GM21360 (cell line): Measurements from ENCODE around the gene MCM3.

Experiments used
- ATAC-seq: cut with Tn5 transposase; IDR thresholded peaks from one replicate; pipeline ENCODE4 v1.9.1; 2021; ENCODE audit warnings: mild to moderate bottlenecking, moderate library complexity; ENCODE audit not compliant: unreplicated experiment

Gene MCM3

DNA sequence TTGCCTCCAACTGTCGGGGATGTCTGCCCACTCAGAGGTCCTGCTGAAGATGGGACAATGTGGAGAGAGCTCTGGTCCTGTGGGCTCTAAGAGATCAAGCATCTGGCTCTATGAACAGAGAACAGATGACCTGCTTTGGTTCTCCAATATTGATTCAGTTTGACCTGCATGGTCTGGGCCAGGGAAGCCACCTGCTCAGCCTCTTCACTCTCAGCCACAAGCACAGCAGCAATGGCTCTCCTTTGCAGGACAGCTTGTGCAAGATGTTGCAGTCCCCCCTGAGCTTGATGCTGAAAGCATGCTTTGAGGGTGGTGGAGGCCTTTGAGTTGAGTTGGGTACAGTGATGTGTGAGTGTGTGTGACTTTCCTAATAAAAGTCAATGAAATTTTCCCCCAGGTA, 18.6 kb upstream of the MCM3 start:
- ATAC-seq: no peak

DNA sequence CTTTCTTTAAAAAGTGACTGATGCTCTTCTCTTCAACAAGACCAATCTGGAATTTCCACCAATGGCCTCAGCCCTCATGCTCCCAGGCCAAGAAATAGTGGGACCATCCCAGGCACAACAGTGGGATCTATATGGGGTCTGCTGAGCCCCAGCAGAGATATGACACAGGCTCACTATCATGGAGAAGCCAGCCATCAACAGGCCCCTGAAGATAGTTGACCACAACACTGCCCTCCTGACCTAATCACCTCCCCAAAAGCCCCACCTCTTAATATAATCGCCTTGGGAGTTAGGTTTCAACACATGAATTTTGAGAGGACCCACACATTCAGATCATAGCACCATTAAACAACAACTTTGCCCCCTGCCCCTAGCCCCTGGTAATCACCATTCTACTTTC, 16.8 kb upstream of the MCM3 start:
- no peak for ATAC-seq

DNA sequence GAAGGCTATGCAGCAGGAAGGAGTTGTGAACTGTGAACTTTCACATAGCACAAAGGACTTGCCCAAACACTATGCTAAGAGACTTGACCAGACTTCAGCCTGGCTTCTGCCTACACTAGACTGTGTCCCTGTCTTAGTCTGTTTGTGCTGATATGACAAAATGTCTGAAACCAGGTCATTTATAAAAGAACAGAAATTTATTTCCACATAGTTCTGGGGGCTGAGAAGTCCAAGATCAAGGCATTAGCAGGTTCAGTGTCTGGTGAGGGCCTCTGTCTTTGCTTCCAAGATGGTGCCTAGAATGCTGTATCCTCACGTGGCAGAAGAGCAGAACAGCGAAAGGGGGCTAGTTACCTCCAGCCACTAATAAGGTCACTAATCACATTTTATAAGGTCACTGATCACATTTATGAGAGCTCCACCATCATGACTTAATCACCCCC, 16.0 kb upstream of the MCM3 start:
- ATAC-seq: no peak

DNA sequence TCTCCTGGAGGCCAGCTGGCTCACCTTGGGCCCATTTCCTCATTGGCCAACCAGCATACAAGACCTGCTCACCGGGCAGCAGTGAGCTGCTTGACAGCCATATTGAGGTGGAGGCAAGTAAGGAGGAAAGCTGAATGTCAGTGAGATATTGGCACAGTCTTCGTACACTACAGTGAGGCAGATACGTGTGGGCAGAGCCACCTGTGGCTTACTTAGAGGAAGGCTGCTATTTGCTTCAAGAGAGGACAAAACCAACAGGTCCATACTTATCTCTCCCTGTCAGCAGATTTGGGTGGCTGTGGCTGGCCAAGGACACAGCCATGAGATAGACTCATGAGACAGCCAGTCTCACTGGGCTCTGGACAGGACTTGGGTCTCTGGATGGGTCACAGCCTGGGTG, 15.1 kb upstream of the MCM3 start:
- no peak for ATAC-seq

DNA sequence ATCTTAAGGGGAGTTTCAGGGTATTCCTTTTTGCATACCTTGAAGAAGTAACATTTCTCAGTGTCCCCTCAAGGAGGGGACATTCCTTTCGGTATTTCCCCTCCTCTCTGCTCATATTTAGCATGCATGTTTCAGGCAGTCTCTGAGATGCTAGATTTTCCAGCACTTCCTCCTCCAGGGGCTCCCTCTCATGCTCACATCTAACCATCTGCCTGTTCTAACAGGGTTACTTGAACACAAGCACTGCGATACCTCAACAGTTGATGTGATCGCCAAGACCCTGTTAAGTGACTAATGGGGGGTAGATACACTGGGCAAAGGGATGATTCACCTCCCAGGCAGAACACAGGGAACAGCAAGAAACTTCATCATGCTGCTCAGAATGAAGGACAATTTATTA, 12.9 kb upstream of the MCM3 start:
- peak; percentile 41 for ATAC-seq

DNA sequence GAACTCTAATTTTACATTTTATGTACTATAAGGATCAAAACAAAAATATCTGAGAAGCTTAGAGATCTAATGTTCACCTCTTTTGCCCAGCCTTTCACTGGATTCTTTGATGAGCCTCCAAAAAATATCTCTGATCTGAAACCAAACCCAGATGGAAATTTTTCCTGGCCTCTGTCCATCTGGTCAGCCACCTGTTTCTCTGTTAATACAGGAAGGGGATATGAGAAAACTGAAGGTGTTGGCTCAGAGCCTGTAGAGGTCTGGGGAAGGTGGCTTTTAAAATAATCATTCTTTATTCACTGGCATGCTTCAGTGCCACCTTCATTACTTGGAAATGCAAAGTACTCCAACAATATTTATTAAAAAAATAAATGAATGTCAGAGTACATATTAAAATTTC, 8.5 kb upstream of the MCM3 start:
- no peak for ATAC-seq

DNA sequence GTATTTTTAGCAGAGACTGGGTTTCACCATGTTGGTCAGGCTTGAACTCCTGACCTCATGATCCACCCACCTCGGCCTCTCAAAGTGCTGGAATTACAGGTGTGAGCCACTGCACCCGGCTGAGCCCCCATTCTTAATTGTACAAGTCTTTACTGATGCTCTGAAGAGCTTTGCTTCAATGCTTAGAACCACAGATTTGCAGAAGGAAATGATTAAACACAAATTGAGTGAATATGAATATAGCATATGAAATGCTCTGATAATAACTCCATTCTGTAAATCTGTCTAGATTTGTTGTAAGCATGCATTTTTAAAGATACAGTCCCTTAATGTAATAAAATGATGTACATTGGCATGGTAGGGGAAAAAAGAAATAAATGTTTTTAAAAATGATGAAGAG, 4.3 kb upstream of the MCM3 start:
- no peak for ATAC-seq

DNA sequence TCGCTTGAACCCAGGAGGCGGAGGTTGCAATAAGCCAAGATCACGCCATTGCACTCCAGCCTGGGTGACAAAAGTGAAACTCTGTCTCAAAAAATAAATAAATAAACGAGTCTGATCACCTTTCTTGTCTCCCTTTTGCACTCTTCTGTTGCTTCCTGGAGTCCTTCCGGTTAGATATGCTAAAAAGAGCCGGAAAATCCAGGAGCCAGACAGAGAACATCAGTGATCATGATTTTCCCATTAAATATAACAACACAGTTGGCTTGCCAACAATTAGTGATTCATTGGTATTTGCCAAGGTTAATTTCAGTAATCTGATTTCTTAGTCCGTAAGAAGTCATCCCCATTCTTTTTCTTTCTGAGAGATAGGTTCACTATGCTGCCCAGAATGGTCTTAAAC, 3.7 kb upstream of the MCM3 start:
- ATAC-seq: no peak

DNA sequence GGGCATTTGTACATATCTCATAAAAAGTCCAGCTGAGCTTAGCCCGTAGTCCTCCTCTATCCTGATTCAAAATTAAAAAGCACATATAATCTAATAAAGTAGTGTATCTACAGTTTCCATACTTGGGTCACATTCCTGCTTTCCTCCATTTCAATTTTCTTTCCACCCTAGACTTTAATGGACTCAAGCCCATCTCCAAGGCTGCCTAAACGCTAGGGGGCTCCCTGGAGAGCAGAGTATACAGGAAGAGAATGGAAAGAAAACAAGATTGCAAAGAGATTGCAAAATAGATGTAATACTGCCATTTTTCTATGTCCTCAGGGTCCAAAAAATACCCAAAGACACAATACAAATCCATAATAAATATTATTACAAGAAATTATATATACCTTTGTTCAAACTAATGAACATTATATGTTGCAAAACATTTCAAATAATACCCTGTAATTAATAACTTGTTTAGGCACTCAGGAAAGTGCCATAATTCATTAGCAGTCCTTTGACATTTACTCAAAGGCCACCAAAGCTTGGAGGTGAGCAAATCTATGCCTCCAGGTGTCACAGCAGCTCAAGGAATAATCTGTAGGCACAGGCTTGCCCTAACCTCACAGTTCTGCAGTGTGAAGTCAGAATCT, 2.4 kb upstream of the MCM3 start:
- ATAC-seq: no peak

DNA sequence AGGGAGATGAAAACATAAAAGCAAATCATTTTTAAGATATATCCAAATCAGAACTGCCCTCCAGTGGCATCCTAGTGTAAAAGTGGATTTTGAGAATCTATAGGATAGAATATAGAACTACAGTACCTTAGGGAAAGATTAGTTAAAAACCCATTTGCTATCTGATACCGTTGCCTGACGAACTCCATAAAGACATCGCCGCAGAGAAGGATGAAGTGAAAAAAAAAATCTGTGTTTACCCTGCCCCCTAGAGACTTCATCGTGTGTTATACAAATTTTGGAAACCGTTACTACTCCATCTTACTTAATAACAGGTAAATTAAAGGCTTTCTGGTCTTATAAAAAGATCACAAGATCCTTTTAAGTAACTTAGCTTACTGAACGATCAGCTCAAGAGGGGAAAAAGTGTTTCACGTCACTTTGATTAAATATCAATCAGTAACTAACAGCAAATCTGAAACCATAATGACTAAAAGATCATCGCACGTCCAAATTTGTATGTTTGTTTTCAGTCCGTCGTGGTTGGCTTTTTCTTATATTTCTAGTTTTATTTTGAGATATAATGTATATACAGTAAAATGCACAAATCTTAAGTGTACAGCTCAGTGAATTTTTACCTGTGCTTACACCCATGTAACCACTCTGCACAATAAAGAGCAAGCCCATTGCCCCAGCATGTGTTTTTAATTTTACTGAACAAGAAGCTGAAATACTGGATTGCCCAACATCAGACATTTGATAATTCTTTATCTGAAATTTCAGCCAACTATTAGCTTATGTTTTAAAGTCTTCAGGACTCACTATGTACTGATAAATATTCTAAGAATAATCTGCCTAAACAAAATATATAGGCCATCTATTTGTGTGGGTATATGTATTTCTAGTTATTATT, 881 bp upstream of the MCM3 start:
- ATAC-seq: no peak

DNA sequence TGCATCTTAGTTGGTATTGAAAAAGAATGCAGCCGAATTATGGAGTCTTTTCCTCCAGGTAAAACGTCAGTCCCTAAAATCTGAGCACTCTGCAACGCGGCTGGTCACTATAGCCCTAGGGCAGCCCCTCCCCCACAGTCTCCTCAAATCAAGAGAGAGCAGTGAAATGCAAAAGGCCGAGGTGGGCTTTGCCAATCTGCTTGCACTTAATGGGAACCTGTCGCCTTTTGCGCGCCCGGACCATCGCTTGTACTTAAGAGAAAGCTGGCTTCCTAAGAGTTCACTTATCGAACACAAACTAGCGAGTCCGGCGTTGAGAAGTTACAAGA, 447 bp downstream of the MCM3 start:
- no peak for ATAC-seq

DNA sequence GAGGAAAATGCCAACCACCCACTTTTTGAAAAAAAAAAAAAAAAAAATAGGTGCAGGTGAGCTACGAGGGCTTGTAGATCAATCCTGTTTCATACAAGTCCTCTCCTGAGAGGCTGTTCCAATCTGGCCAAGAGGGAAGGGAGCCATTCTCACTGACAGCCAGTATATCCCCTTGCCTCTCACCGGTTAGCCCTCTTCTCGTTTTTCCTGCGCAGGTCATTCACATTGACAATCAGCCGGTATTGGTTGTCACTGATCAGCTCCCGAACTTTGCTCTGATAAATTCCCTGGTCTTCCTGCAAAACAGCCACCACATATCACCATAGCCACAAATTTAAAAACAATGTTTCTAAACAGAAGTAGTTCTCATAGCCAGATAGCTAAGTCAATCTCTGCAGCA, 1.4 kb downstream of the MCM3 start:
- no peak for ATAC-seq

DNA sequence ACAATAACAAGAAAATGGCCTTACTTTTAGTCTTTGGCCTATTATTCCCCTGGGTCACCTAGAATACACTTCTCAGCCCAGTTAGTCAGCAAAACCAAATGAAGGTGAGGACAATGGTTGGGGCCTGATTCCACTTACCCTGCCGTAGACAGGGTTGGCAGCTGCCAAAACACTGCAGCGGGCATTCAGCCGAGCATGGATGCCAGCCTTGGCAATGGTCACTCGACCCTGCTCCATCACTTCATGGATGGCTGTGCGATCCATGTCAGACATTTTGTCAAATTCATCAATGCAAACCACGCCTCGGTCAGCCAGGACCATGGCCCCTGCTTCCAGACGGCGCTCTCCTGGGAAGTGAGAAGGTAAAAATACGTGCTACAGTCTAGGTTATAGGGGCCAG, 8.4 kb downstream of the MCM3 start:
- no peak for ATAC-seq

DNA sequence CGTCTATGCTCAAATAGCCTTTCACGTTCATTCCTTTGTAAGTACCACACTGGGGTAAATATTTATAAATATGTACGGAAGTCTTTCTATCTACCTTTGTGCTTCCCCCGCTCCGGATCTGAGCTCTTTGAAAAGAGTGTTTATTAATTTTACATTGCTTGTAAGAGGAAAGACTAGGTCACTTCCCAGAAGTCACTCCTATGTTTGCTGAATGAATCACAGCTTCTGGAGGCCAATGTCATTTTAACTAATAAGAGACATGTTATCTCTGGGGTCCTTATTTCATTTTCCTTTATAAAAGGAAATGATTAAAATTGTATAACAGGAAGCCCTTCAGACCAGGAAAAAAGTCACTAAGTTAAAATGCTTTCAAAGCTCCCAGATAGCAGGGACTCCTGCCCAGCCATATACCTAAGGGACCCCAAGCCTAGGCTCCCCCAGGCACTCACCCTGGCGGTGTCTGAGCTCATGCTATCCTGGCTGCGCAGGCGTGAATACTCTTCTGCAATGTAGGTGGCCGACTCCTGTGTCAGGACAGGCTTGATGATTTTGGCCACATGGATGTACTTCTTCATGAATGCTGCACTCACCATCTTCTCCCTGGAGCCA, 12.6 kb downstream of the MCM3 start:
- ATAC-seq: no peak

DNA sequence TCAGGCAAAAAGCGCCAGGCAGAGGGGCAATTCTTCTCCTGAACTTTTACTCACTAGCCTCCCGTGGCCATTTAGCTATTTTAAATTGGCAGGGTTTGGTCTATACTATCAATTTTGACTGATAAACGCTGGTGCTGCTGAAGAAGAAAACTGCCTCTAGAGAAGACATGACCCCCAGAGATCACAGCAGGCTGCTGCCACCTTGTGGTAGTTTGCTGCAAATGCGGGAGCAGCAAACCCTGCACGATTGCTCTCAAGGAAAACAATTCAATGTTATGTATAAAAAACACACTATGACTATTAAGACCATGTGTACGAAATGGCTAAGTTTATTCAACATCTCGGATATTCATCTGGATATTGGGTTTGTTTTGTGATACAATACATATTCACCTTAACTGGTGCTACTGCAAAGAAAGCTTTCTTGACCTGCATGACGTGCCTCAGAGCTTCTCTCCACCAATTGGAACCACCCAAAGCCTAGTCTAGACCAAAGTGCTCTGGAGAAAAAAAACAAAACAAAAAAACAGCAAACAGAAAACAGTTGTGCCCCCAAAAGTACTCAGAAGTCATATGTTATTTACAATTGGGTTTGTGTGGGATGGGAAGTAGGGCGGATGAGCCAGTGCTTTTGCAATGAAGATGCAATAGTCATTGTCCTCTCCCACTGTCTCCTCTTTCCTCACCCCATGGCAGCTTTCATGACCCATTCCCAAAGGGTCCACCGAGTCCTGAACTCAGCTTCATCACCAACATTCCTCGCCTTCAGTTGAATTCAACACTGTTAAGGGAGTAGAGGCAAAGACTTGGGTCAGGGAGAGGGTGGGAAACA, 20.6 kb downstream of the MCM3 start:
- peak; percentile 65 for ATAC-seq

DNA sequence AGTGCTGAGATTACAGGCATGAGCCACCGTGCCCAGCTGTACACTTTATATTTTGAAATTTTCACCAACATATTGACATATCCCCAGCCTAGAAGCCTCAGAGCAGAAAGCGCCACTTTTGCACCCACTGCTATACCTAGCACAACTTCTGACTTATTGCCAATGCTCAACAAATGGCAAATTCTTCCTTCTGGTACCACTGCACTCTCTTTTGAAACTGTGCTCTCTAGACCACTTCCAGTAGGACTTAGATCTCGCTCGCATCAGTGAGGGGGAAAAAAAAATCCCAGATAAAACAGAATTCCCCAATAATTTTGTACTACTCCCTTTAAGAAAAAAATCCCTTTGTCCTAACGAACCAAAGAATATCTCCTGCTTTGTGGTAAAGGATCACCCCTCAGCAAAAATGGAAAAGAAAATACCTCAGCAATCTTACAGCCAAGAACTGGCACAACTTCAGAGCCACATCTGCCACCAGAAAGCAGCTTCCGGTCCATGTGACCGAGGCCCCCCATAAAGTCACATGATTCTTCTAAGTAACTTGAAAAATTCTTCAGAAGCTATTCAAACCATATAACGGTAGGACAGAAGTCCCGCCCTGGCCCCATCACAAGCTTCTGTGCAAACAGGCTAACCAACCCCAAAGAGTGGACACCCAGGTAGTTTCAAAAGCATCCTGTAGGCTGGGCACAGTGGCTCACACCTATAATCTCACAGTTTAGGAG, 21.8 kb downstream of the MCM3 start:
- no peak for ATAC-seq

DNA sequence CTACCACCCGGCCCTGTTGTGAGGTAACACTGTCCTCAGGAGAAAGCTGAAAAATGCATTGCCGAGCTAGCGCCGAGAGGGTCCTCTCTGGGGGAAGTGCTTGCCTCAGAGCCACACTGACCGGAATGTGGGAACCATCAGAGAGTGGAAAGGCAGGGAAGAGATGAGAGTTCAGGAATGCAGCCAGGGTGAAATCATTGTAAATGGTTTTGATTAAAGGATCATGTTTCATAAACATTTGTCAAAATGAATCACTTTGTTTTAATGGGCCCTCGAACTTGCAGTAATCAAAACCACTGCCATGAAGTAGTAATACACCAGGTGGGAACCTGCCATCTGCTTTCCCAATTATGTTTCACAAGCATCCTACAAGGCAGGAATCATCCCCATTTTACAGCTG, 23.3 kb downstream of the MCM3 start:
- ATAC-seq: no peak

DNA sequence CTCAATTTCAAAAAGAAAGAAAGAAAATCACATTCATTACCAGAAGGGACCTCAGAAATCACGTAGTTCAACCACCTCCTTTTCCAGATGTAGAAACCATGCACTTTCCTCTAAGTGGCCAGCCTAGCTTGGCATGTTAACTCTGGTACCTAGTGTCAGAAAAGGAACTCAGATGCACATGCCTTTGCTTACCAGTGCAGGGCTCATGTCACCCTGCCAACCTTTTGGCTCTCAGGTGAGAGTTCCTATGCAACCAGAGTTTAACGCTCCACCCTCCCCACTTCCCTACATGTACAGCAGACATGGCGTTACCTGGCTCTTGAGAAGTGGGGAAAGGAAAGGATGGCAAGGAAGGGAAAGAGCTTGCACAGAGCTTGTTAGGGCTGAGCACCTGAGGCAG, 23.9 kb downstream of the MCM3 start:
- no peak for ATAC-seq

DNA sequence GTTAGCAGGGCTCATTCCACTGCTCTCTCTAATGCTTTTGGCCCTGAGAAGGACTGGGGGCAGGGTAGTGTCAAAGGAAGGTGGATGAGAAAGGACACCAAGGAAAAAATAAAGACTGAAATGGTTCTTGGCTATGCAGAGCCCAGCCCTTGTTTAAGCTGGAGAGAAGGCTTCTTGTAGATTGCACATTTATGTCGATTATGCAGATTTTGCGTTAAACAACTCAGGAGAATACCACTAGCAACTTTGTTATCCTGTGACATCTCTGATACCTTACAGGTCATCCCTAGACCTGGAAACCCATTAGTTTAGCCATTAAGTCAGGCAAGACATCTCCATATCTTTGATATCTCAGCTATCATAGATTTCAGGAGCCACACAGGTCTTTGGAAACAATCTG, 29.1 kb downstream of the MCM3 start:
- no peak for ATAC-seq

DNA sequence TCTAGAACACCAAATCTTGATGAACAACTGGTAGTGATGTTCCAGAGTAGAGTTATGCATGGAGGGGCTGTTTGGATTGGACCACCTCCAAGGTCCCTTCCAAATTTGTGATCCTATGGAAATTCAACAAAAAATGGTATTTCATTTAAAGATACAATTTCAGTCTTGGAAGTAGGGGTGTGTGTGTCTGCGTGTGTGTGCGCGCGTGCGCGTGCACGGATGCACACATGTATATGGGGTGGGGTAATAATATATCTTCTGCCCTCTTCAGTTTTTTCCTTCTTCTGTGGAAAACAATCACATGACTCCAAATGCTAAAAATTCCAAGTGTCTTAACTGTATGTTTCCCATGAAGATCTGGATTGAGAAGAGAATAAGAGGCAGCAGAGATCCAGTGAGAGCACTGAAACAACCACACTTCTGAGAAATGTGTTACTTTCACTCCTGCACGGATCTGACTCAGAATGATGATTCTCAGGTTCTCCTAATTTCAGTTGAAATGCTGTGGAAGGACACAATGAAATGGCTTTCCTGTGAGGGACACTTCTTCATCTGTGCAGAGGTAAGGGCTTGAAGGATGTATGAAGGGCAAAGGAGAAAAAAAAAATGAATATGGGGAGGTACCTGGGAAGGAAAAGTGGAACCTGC, 29.7 kb downstream of the MCM3 start:
- ATAC-seq: no peak
